GM19043 (cell line): ENCODE results near the gene HOXC9.

Source experiments
- ATAC-seq: cut with Tn5 transposase; IDR thresholded peaks from one replicate; pipeline ENCODE4 v1.9.1; 2021; ENCODE audit warnings: low read depth; ENCODE audit not compliant: unreplicated experiment

The HOXC9 gene

GRCh38 chr12:54024581-54025305 lies 24.8 kb downstream of the HOXC9 start:
- no peak for ATAC-seq

- ATAC-seq: no peak
These were observed 25.8 kb downstream of the HOXC9 start for GRCh38 chr12:54025499-54026405.

GRCh38 chr12:54026640-54027441 lies 26.9 kb downstream of the HOXC9 start:
- ATAC-seq: no peak

- ATAC-seq: no peak
These were observed 27.5 kb downstream of the HOXC9 start for GRCh38 chr12:54027442-54027786.

GRCh38 chr12:54028314-54029201 lies 28.6 kb downstream of the HOXC9 start, which contains the start of gene HOXC6:
Gene HOXC6, plus strand, starts transcription at chr12:54028440. Its CDS starts 82 bp downstream, at chr12:54028522.
- no peak for ATAC-seq

- ATAC-seq: no peak
These were observed 29.8 kb downstream of the HOXC9 start for GRCh38 chr12:54029529-54030441.

GRCh38 chr12:54030442-54030801 lies 30.5 kb downstream of the HOXC9 start:
- ATAC-seq: no peak

GRCh38 chr12:54030889-54031471 lies 31.0 kb downstream of the HOXC9 start:
- no peak for ATAC-seq

- no peak for ATAC-seq
These were observed 31.5 kb downstream of the HOXC9 start for GRCh38 chr12:54031480-54031879.

GRCh38 chr12:54032086-54032619 lies 32.2 kb downstream of the HOXC9 start:
- ATAC-seq: no peak

GRCh38 chr12:54032627-54033100 lies 32.7 kb downstream of the HOXC9 start, which contains the start of gene HOXC5:
Gene HOXC5, plus strand, starts transcription at chr12:54033050. Its CDS starts 73 bp downstream, at chr12:54033123.
- ATAC-seq: no peak

GRCh38 chr12:54033106-54033979 lies 33.4 kb downstream of the HOXC9 start:
- ATAC-seq: no peak

- no peak for ATAC-seq
These were observed 34.2 kb downstream of the HOXC9 start for GRCh38 chr12:54033980-54034784.

- no peak for ATAC-seq
These were observed 34.9 kb downstream of the HOXC9 start for GRCh38 chr12:54034785-54035310.

- no peak for ATAC-seq
These were observed 35.8 kb downstream of the HOXC9 start for GRCh38 chr12:54035568-54036264.
